Measurements from ENCODE around the gene PRRG4.

The PRRG4 gene

GRCh38 chr11:32817852-32818183, 11.9 kb upstream of the PRRG4 start:
- H4K20me1 ChIP-seq (ENCODE audit: insufficient read depth, low read length, poor library complexity, severe bottlenecking) = no peaks in the 10 kb centered on the region
- no peaks in the 10 kb centered on the region for H3K79me2 ChIP-seq (ENCODE audit: insufficient read depth, low read length)
- H3K36me3 ChIP-seq (ENCODE audit: insufficient read depth, low read length) = no peaks in the 10 kb centered on the region
- no peaks in the 10 kb centered on the region for H3K9me2 ChIP-seq (replicated peaks; ENCODE audit: low read depth, low read length)
- no peaks in the 10 kb centered on the region for H3K27me3 ChIP-seq (ENCODE audit: insufficient read depth, low read length, poor library complexity, severe bottlenecking)
- no peak overlapping the region for H3K4me2 ChIP-seq (ENCODE audit: low read depth, low read length, poor library complexity, severe bottlenecking)
- no peak overlapping the region for H2AFZ ChIP-seq (ENCODE audit: low read length)
- H3K4me3 ChIP-seq (ENCODE audit: low read length, poor library complexity, severe bottlenecking) = no peak overlapping the region
- no peaks in the 10 kb centered on the region for H3F3A ChIP-seq (ENCODE audit: low read depth)
- TF ChIP-seq CTCF (conservative IDR thresholded peaks at IDR 0.05; ENCODE audit: low read length) (no peak), EZH2phosphoT487 (IDR thresholded peaks at IDR 0.05; ENCODE audit: borderline replicate concordance) (no peak)
- H3K4me1 ChIP-seq (ENCODE audit: insufficient read depth, low read length, poor library complexity, severe bottlenecking) = peaks cover 7% of the 10 kb centered on the region
- H3K9ac ChIP-seq (ENCODE audit: low read depth, low read length, poor library complexity, severe bottlenecking) = no peak overlapping the region
- no peaks in the 10 kb centered on the region for H3K9me3 ChIP-seq (ENCODE audit: insufficient read depth, low read depth, low read length)

DNA sequence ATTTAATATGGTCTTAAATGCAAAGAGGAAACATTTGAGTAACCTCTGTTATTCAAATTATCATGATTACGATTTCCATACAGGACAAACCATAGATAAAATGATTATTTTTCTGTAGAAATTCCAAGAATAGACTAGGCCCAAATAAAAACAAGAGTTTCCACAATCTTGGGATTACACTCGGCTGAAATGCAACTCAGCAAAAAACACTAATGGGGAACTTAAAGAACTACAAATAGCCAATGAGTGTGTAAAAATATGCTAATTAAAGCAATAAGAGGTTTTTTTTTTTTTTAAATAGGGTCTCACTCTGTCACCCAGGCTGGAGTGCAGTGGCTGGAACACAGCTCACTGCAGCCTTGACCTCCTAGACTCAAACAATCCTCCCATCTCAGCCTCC, 10.5 kb upstream of the PRRG4 start:
- no peaks in the 10 kb centered on the region for H3K27me3 ChIP-seq (ENCODE audit: insufficient read depth, low read length, poor library complexity, severe bottlenecking)
- no peaks in the 10 kb centered on the region for H4K20me1 ChIP-seq (ENCODE audit: insufficient read depth, low read length, poor library complexity, severe bottlenecking)
- H3K36me3 ChIP-seq (ENCODE audit: insufficient read depth, low read length) = no peaks in the 10 kb centered on the region
- no peaks in the 10 kb centered on the region for H3F3A ChIP-seq (ENCODE audit: low read depth)
- H3K9ac ChIP-seq (ENCODE audit: low read depth, low read length, poor library complexity, severe bottlenecking) = no peak overlapping the region
- no peak overlapping the region for H3K4me2 ChIP-seq (ENCODE audit: low read depth, low read length, poor library complexity, severe bottlenecking)
- TF ChIP-seq CTCF (conservative IDR thresholded peaks at IDR 0.05; ENCODE audit: low read length) (no peak), EZH2phosphoT487 (IDR thresholded peaks at IDR 0.05; ENCODE audit: borderline replicate concordance) (no peak)
- H3K4me1 ChIP-seq (ENCODE audit: insufficient read depth, low read length, poor library complexity, severe bottlenecking) = peaks cover 7% of the 10 kb centered on the region
- no peak overlapping the region for H2AFZ ChIP-seq (ENCODE audit: low read length)
- no peaks in the 10 kb centered on the region for H3K79me2 ChIP-seq (ENCODE audit: insufficient read depth, low read length)
- H3K4me3 ChIP-seq (ENCODE audit: low read length, poor library complexity, severe bottlenecking) = no peak overlapping the region
- H3K9me3 ChIP-seq (ENCODE audit: insufficient read depth, low read depth, low read length) = no peaks in the 10 kb centered on the region
- H3K9me2 ChIP-seq (replicated peaks; ENCODE audit: low read depth, low read length) = no peaks in the 10 kb centered on the region

GRCh38 chr11:32820497-32820896, 9.2 kb upstream of the PRRG4 start:
- Histone ChIP-seq H3K9ac (ENCODE audit: low read depth, low read length, poor library complexity, severe bottlenecking) (no peak overlapping the region), H3K27me3 (ENCODE audit: insufficient read depth, low read length, poor library complexity, severe bottlenecking) (no peaks in the 10 kb centered on the region), H3K4me2 (ENCODE audit: low read depth, low read length, poor library complexity, severe bottlenecking) (no peak overlapping the region), H3F3A (ENCODE audit: low read depth) (no peaks in the 10 kb centered on the region), H3K4me1 (ENCODE audit: insufficient read depth, low read length, poor library complexity, severe bottlenecking) (peaks cover 7% of the 10 kb centered on the region), H2AFZ (ENCODE audit: low read length) (no peak overlapping the region), H3K9me2 (replicated peaks; ENCODE audit: low read depth, low read length) (no peaks in the 10 kb centered on the region), H3K4me3 (ENCODE audit: low read length, poor library complexity, severe bottlenecking) (no peak overlapping the region), H3K79me2 (ENCODE audit: insufficient read depth, low read length) (no peaks in the 10 kb centered on the region), H4K20me1 (ENCODE audit: insufficient read depth, low read length, poor library complexity, severe bottlenecking) (no peaks in the 10 kb centered on the region), H3K9me3 (ENCODE audit: insufficient read depth, low read depth, low read length) (no peaks in the 10 kb centered on the region), H3K36me3 (ENCODE audit: insufficient read depth, low read length) (no peaks in the 10 kb centered on the region)
- no peak for TF ChIP-seq EZH2phosphoT487 (IDR thresholded peaks at IDR 0.05; ENCODE audit: borderline replicate concordance)
- no peak for TF ChIP-seq CTCF (conservative IDR thresholded peaks at IDR 0.05; ENCODE audit: low read length)
